ENCODE data around the gene CMTM5. TPM values are rescaled to one million over a fixed set of nuclear protein-coding genes. Genes with fewer than 3 reads are reported as not detected.
A peak's percentile ranks its signal among the peaks of the same experiment; 100 is the strongest.

The CMTM5 gene
- total and polyA plus RNA-seq, 4 donors, result 33.9 to 78.2 (median 59.2) TPM

Small RNA genes within 50 kb of the gene (small RNA-seq; reads per million reads assigned to genes)
- not detected for gene MIR208A (ENCODE audit: low replicate concordance)
- gene MIR208B (ENCODE audit: low replicate concordance), result 0.87 reads per million, percentile 75 among the genes with 10 or more reads in this experiment

Other genes with a start within 250 kb of the CMTM5 start
- gene SLC7A8, start 193.4 kb upstream of the CMTM5 start, total RNA-seq, result 10 to 100 TPM in 1 of 2 donors, 1 to 10 TPM in 1; 8.6 to 18.9 TPM
- 10 to 100 TPM; 15.6 to 18.7 TPM for gene SLC7A8, start 193.4 kb upstream of the CMTM5 start, polyA plus RNA-seq (ENCODE audit: insufficient read length in 2 of 2)
- not detected for gene RNF212B, start 139.1 kb upstream of the CMTM5 start, total RNA-seq
- gene RNF212B, start 139.1 kb upstream of the CMTM5 start, polyA plus RNA-seq (ENCODE audit: insufficient read length in 2 of 2), result not detected
- 10 to 100 TPM in 1 of 2 donors, 1 to 10 TPM in 1; 4.9 to 15.0 TPM for gene HOMEZ, start 90.9 kb upstream of the CMTM5 start, total RNA-seq
- gene HOMEZ, start 90.9 kb upstream of the CMTM5 start, polyA plus RNA-seq (ENCODE audit: insufficient read length in 2 of 2), result 10 to 100 TPM; 12.0 to 13.5 TPM
- 10 to 100 TPM; 11.3 to 15.7 TPM for gene PPP1R3E, start 74.2 kb upstream of the CMTM5 start, total RNA-seq
- 10 to 100 TPM; 30.7 to 37.2 TPM for gene PPP1R3E, start 74.2 kb upstream of the CMTM5 start, polyA plus RNA-seq (ENCODE audit: insufficient read length in 2 of 2)
- gene BCL2L2, start 70.2 kb upstream of the CMTM5 start, total RNA-seq, result 10 to 100 TPM; 22.4 to 27.7 TPM
- gene BCL2L2, start 70.2 kb upstream of the CMTM5 start, polyA plus RNA-seq (ENCODE audit: insufficient read length in 2 of 2), result 10 to 100 TPM; 37.4 to 41.1 TPM
- 100 to 1,000 TPM in 1 of 2 donors, 10 to 100 TPM in 1; 94.9 to 117 TPM for gene PABPN1, start 55.6 kb upstream of the CMTM5 start, total RNA-seq
- gene PABPN1, start 55.6 kb upstream of the CMTM5 start, polyA plus RNA-seq (ENCODE audit: insufficient read length in 2 of 2), result 100 to 1,000 TPM; 235 to 282 TPM
- 100 to 1,000 TPM; 167 to 333 TPM for gene SLC22A17, start 24.2 kb upstream of the CMTM5 start, total RNA-seq
- gene SLC22A17, start 24.2 kb upstream of the CMTM5 start, polyA plus RNA-seq (ENCODE audit: insufficient read length in 2 of 2), result 100 to 1,000 TPM; 494 to 541 TPM
- 10 to 100 TPM; 11.1 to 26.5 TPM for gene EFS, start 11.9 kb upstream of the CMTM5 start, total RNA-seq
- gene EFS, start 11.9 kb upstream of the CMTM5 start, polyA plus RNA-seq (ENCODE audit: insufficient read length in 2 of 2), result 10 to 100 TPM; 42.7 to 45.6 TPM
- not detected for gene IL25, start 4.2 kb upstream of the CMTM5 start, total RNA-seq
- not detected for gene IL25, start 4.2 kb upstream of the CMTM5 start, polyA plus RNA-seq (ENCODE audit: insufficient read length in 2 of 2)
- gene MYH6, start 31.2 kb downstream of the CMTM5 start, total RNA-seq, result under 1 TPM in 1 of 2 donors, not detected in 1; 0.11 TPM
- under 1 TPM in 1 of 2 donors, not detected in 1; 0.16 TPM for gene MYH6, start 31.2 kb downstream of the CMTM5 start, polyA plus RNA-seq (ENCODE audit: insufficient read length in 2 of 2)
- gene MYH7, start 58.6 kb downstream of the CMTM5 start, total RNA-seq, result 1 to 10 TPM in 1 of 2 donors, under 1 TPM in 1; 0.99 to 1.2 TPM
- gene MYH7, start 58.6 kb downstream of the CMTM5 start, polyA plus RNA-seq (ENCODE audit: insufficient read length in 2 of 2), result 1 to 10 TPM; 2.2 to 2.9 TPM
- gene NGDN, start 92.7 kb downstream of the CMTM5 start, total RNA-seq, result 10 to 100 TPM; 47.4 to 51.8 TPM
- 10 to 100 TPM; 49.0 to 53.5 TPM for gene NGDN, start 92.7 kb downstream of the CMTM5 start, polyA plus RNA-seq (ENCODE audit: insufficient read length in 2 of 2)
- 1 to 10 TPM; 1.8 to 4.9 TPM for gene ZFHX2, start 174.7 kb downstream of the CMTM5 start, total RNA-seq
- 10 to 100 TPM; 23.8 to 31.3 TPM for gene ZFHX2, start 174.7 kb downstream of the CMTM5 start, polyA plus RNA-seq (ENCODE audit: insufficient read length in 2 of 2)
- gene THTPA, start 179.2 kb downstream of the CMTM5 start, total RNA-seq, result 10 to 100 TPM; 15.1 to 16.5 TPM
- 10 to 100 TPM; 35.6 to 36.7 TPM for gene THTPA, start 179.2 kb downstream of the CMTM5 start, polyA plus RNA-seq (ENCODE audit: insufficient read length in 2 of 2)
- gene AP1G2, start 190.7 kb downstream of the CMTM5 start, total RNA-seq, result 10 to 100 TPM; 16.4 to 35.5 TPM
- gene AP1G2, start 190.7 kb downstream of the CMTM5 start, polyA plus RNA-seq (ENCODE audit: insufficient read length in 2 of 2), result 10 to 100 TPM; 57.6 to 82.3 TPM
- 10 to 100 TPM; 12.5 to 23.7 TPM for gene JPH4, start 201.7 kb downstream of the CMTM5 start, total RNA-seq
- 100 to 1,000 TPM; 125 to 132 TPM for gene JPH4, start 201.7 kb downstream of the CMTM5 start, polyA plus RNA-seq (ENCODE audit: insufficient read length in 2 of 2)